ENCODE results near the gene TRPC1.
A peak's percentile ranks its signal among the peaks of the same experiment; 100 is the strongest.

TRPC1 gene

DNA sequence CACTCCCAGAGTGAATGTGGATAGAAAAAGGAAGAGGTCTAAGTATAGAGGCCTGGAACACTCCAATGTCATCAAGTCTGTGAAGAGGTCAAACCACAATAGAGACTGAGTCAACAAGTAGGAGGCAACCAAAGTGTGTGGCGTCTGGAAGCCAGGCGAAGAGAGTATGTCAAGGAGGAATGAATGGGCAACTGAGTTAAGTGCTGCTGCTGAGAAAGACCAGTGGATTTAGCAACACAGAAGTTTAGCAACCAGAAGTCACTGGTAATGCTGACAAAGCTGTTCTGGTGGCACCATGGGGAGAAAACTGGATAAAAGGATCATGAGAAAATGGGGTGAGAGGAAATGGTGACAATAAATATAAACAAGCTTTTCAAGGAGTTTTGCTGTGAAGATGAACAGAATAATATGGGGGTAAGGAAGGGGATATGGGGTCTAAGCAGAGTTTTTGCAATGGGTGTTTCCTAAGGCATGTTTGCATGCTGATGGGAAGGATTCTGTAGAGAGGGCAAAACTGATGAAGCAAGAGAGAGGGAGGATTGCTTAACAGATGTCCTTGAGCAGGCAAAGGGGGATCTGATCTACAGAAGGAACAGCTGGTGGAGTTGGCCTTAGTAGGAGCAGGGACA, 126.7 kb downstream of the TRPC1 start (continued):
- TF ChIP-seq, protein P1, sequence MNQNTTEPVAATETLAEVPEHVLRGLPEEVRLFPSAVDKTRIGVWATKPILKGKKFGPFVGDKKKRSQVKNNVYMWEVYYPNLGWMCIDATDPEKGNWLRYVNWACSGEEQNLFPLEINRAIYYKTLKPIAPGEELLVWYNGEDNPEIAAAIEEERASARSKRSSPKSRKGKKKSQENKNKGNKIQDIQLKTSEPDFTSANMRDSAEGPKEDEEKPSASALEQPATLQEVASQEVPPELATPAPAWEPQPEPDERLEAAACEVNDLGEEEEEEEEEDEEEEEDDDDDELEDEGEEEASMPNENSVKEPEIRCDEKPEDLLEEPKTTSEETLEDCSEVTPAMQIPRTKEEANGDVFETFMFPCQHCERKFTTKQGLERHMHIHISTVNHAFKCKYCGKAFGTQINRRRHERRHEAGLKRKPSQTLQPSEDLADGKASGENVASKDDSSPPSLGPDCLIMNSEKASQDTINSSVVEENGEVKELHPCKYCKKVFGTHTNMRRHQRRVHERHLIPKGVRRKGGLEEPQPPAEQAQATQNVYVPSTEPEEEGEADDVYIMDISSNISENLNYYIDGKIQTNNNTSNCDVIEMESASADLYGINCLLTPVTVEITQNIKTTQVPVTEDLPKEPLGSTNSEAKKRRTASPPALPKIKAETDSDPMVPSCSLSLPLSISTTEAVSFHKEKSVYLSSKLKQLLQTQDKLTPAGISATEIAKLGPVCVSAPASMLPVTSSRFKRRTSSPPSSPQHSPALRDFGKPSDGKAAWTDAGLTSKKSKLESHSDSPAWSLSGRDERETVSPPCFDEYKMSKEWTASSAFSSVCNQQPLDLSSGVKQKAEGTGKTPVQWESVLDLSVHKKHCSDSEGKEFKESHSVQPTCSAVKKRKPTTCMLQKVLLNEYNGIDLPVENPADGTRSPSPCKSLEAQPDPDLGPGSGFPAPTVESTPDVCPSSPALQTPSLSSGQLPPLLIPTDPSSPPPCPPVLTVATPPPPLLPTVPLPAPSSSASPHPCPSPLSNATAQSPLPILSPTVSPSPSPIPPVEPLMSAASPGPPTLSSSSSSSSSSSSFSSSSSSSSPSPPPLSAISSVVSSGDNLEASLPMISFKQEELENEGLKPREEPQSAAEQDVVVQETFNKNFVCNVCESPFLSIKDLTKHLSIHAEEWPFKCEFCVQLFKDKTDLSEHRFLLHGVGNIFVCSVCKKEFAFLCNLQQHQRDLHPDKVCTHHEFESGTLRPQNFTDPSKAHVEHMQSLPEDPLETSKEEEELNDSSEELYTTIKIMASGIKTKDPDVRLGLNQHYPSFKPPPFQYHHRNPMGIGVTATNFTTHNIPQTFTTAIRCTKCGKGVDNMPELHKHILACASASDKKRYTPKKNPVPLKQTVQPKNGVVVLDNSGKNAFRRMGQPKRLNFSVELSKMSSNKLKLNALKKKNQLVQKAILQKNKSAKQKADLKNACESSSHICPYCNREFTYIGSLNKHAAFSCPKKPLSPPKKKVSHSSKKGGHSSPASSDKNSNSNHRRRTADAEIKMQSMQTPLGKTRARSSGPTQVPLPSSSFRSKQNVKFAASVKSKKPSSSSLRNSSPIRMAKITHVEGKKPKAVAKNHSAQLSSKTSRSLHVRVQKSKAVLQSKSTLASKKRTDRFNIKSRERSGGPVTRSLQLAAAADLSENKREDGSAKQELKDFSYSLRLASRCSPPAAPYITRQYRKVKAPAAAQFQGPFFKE (tag by site-specific recombination; IDR thresholded peaks at IDR 0.05; ENCODE audit: borderline replicate concordance): no peak
- TF ChIP-seq, protein P2, sequence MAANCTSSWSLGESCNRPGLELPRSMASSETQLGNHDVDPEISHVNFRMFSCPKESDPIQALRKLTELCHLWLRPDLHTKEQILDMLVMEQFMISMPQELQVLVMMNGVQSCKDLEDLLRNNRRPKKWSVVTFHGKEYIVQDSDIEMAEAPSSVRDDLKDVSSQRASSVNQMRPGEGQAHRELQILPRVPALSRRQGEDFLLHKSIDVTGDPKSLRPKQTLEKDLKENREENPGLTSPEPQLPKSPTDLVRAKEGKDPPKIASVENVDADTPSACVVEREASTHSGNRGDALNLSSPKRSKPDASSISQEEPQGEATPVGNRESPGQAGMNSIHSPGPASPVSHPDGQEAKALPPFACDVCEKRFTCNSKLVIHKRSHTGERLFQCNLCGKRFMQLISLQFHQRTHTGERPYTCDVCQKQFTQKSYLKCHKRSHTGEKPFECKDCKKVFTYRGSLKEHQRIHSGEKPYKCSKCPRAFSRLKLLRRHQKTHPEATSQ (tag by site-specific recombination; IDR thresholded peaks at IDR 0.05): no peak
- peak; percentile 60 for TF ChIP-seq TRIM28 (IDR thresholded peaks at IDR 0.05; ENCODE audit: borderline replicate concordance, low read length)
- no peak for TF ChIP-seq ZNF785 (tag by site-specific recombination; IDR thresholded peaks at IDR 0.05)
- TF ChIP-seq, protein P3, sequence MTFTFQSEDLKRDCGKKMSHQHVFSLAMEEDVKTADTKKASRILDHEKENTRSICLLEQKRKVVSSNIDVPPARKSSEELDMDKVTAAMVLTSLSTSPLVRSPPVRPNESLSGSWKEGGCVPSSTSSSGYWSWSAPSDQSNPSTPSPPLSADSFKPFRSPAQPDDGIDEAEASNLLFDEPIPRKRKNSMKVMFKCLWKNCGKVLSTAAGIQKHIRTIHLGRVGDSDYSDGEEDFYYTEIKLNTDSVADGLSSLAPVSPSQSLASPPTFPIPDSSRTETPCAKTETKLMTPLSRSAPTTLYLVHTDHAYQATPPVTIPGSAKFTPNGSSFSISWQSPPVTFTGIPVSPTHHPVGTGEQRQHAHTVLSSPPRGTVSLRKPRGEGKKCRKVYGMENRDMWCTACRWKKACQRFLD (tag by site-specific recombination; IDR thresholded peaks at IDR 0.05): no peak
- no peak for TF ChIP-seq ZNF394 (tag by site-specific recombination; IDR thresholded peaks at IDR 0.05; ENCODE audit: borderline replicate concordance)
- no peak for TF ChIP-seq BCL11B (tag by site-specific recombination; IDR thresholded peaks at IDR 0.05; ENCODE audit: low read depth)
- TF ChIP-seq ZNF660 (tag by site-specific recombination; IDR thresholded peaks at IDR 0.05): no peak
- TF ChIP-seq ZNF19 (tag by site-specific recombination; IDR thresholded peaks at IDR 0.05; ENCODE audit: low read depth): no peak
- peak; percentile 100 for TF ChIP-seq ZNF701 (tag by site-specific recombination; IDR thresholded peaks at IDR 0.05)
- peak; percentile 60; the same call in 1 of the 2 replicates for TF ChIP-seq SCRT2 (tag by site-specific recombination; IDR thresholded peaks at IDR 0.05)
- no peak for TF ChIP-seq ZIC2 (tag by site-specific recombination; IDR thresholded peaks at IDR 0.05)
- peak; percentile 71 for TF ChIP-seq PRDM10 (tag by site-specific recombination; IDR thresholded peaks at IDR 0.05)
- peak; percentile 89 for TF ChIP-seq OSR2 (tag by site-specific recombination; IDR thresholded peaks at IDR 0.05)
- TF ChIP-seq ZNF174 (tag by site-specific recombination; IDR thresholded peaks at IDR 0.05): no peak
- no peak for TF ChIP-seq ZNF146 (tag by site-specific recombination; IDR thresholded peaks at IDR 0.05)
- no peak for TF ChIP-seq HIC1 (tag by site-specific recombination; IDR thresholded peaks at IDR 0.05)
- TF ChIP-seq ZNF596 (tag by site-specific recombination; IDR thresholded peaks at IDR 0.05): no peak
- TF ChIP-seq ZNF843 (tag by site-specific recombination; IDR thresholded peaks at IDR 0.05): 0 out of 2 replicates have a peak, but pooled peaks have one; percentile 18
- TF ChIP-seq ZNF341 (tag by site-specific recombination; IDR thresholded peaks at IDR 0.05; ENCODE audit: low read depth): peak; percentile 23; the same call in 1 of the 2 replicates
- peak; percentile 91 for TF ChIP-seq SP7 (tag by site-specific recombination; IDR thresholded peaks at IDR 0.05)
- TF ChIP-seq ZNF175 (tag by site-specific recombination; IDR thresholded peaks at IDR 0.05): no peak
- no peak for TF ChIP-seq PRDM1 (tag by site-specific recombination; IDR thresholded peaks at IDR 0.05)
- 0 out of 2 replicates have a peak, but pooled peaks have one; percentile 36 for TF ChIP-seq ZFHX2 (tag by site-specific recombination; conservative IDR thresholded peaks at IDR 0.05)
- TF ChIP-seq ZNF184 (tag by site-specific recombination; IDR thresholded peaks at IDR 0.05): no peak
- no peak for TF ChIP-seq ZNF549 (tag by site-specific recombination; IDR thresholded peaks at IDR 0.05)
- no peak for TF ChIP-seq OVOL3 (tag by site-specific recombination; IDR thresholded peaks at IDR 0.05)
